ENCODE measurements around the gene CNTNAP2. TPM values are rescaled to one million over a fixed set of nuclear protein-coding genes. Genes with fewer than 3 reads are reported as not detected.

CNTNAP2 gene
- total and polyA plus RNA-seq, 2 of the 13 experiments (the other 11 are each of a cell fraction or from before 2014, with no cell fraction given), result 0.40 to 0.42 TPM

- peak; percentile 90 for ATAC-seq
- Histone ChIP-seq H3K27me3 (ENCODE audit: control insufficient read depth in 1 of 2, insufficient read depth in 2 of 2, low read length in 2 of 2) (no peaks in the 10 kb centered on the region), H3K79me2 (ENCODE audit: insufficient read depth, low read length) (no peaks in the 10 kb centered on the region), H3K4me2 (ENCODE audit: low read depth, low read length) (peak overlapping the region; percentile 13; the same call in 1 of the 2 replicates), H3K9me3 (ENCODE audit: low read length) (peaks cover 17% of the 10 kb centered on the region), H4K20me1 (ENCODE audit: insufficient read depth, low read length) (no peaks in the 10 kb centered on the region), H3K4me1 (ENCODE audit: insufficient read depth, low read length) (peaks cover 30% of the 10 kb centered on the region), H3K27ac (ENCODE audit: extremely low read length, insufficient read depth, low read length) (no peak overlapping the region), H3K36me3 (replicated peaks in 1 of 2; ENCODE audit: control insufficient read depth in 1 of 2, insufficient read depth in 2 of 2, low read length in 2 of 2) (no peaks in the 10 kb centered on the region), H3K4me3 (replicated peaks in 1 of 3; ENCODE audit: insufficient read depth in 1 of 3, low read depth in 2 of 3, low read length in 3 of 3) (no peak overlapping the region), H2AFZ (ENCODE audit: low read length) (no peak overlapping the region), H3K9ac (ENCODE audit: insufficient read depth, low read depth, low read length) (no peak overlapping the region)
- no TSS peak for BruUV-seq (replicated peaks)
- ChIA-PET CTCF (ENCODE audit: low intra/inter-chr PET ratio, low total read pairs) (no interaction called here), POLR2A (no interaction called here)
- no peak for FAIRE-seq
- in situ Hi-C loops (cut with HindIII; ENCODE audit: extremely low pct_ligation_motif_present, low pct_unique_long_range_greater_than_20kb) (no loop called here), intact Hi-C loops (cut with micrococcal nuclease; ENCODE audit: unreplicated experiment) (no loop called here)
- no peak for DNase-seq (ENCODE audit: low spot score)
- WGBS (ENCODE audit: low lambda C conversion rate), result 23% methylated on average over 5 of the region's 5 CpGs
- TF ChIP-seq, protein P1, sequence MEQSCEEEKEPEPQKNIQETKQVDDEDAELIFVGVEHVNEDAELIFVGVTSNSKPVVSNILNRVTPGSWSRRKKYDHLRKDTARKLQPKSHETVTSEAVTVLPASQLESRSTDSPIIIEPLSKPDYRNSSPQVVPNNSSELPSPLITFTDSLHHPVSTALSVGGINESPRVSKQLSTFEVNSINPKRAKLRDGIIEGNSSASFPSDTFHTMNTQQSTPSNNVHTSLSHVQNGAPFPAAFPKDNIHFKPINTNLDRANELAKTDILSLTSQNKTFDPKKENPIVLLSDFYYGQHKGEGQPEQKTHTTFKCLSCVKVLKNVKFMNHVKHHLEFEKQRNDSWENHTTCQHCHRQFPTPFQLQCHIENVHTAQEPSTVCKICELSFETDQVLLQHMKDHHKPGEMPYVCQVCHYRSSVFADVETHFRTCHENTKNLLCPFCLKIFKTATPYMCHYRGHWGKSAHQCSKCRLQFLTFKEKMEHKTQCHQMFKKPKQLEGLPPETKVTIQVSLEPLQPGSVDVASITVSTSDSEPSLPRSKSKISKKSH (CRISPR knock-in tag; IDR thresholded peaks at IDR 0.05; ENCODE audit: borderline replicate concordance), result no peak
- no peak for TF ChIP-seq FOXK1 (CRISPR knock-in tag; IDR thresholded peaks at IDR 0.05; ENCODE audit: borderline replicate concordance, low read depth)
- TF ChIP-seq ZNF124 (CRISPR knock-in tag; IDR thresholded peaks at IDR 0.05), result no peak
- no peak for TF ChIP-seq EP300 (IDR thresholded peaks at IDR 0.05; ENCODE audit: low read depth in 2 of 2, low read length in 2 of 2)
- TF ChIP-seq EP300 (CRISPR knock-in tag; IDR thresholded peaks at IDR 0.05; ENCODE audit: borderline replicate concordance), result no peak
- TF ChIP-seq ARNT2 (CRISPR knock-in tag; IDR thresholded peaks at IDR 0.05; ENCODE audit: low read depth), result no peak
- TF ChIP-seq JUND (CRISPR knock-in tag; IDR thresholded peaks at IDR 0.05), result no peak
- no peak for TF ChIP-seq ZNF33A (CRISPR knock-in tag; IDR thresholded peaks at IDR 0.05; ENCODE audit: borderline replicate concordance)
- TF ChIP-seq HNF4G (IDR thresholded peaks at IDR 0.05; ENCODE audit: borderline replicate concordance, low read depth, low read length), result peak; percentile 67; the same call in 1 of the 2 replicates
- 0 out of 2 replicates have a peak, but pooled peaks have one; percentile 36 for TF ChIP-seq HNF4G (CRISPR knock-in tag; IDR thresholded peaks at IDR 0.05; ENCODE audit: borderline replicate concordance, low read depth)
- TF ChIP-seq CCAR2 (optimal IDR thresholded peaks at IDR 0.05; ENCODE audit: low read depth, low read length), result no peak
- TF ChIP-seq, protein P2, sequence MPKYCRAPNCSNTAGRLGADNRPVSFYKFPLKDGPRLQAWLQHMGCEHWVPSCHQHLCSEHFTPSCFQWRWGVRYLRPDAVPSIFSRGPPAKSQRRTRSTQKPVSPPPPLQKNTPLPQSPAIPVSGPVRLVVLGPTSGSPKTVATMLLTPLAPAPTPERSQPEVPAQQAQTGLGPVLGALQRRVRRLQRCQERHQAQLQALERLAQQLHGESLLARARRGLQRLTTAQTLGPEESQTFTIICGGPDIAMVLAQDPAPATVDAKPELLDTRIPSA (CRISPR knock-in tag; IDR thresholded peaks at IDR 0.05; ENCODE audit: borderline replicate concordance), result no peak
- no peak for TF ChIP-seq ZNF776 (CRISPR knock-in tag; IDR thresholded peaks at IDR 0.05)
- no peak for TF ChIP-seq ATAD3A (CRISPR knock-in tag; IDR thresholded peaks at IDR 0.05)
- TF ChIP-seq CHCHD3 (CRISPR knock-in tag; IDR thresholded peaks at IDR 0.05), result no peak
- TF ChIP-seq MXD4 (CRISPR knock-in tag; IDR thresholded peaks at IDR 0.05), result no peak
- no peak for TF ChIP-seq TSC22D2 (CRISPR knock-in tag; IDR thresholded peaks at IDR 0.05; ENCODE audit: borderline replicate concordance)
- no peak for TF ChIP-seq ZNF737 (CRISPR knock-in tag; IDR thresholded peaks at IDR 0.05; ENCODE audit: borderline replicate concordance)
- TF ChIP-seq NFYB (CRISPR knock-in tag; IDR thresholded peaks at IDR 0.05), result no peak
- no peak for TF ChIP-seq ZNF251 (CRISPR knock-in tag; IDR thresholded peaks at IDR 0.05)
- TF ChIP-seq DPF2 (CRISPR knock-in tag; IDR thresholded peaks at IDR 0.05; ENCODE audit: borderline replicate concordance, low read depth), result no peak
- TF ChIP-seq TRAFD1 (CRISPR knock-in tag; IDR thresholded peaks at IDR 0.05; ENCODE audit: borderline replicate concordance), result no peak
- TF ChIP-seq CHD4 (IDR thresholded peaks at IDR 0.05; ENCODE audit: borderline replicate concordance, low read length), result no peak
- TF ChIP-seq TP53 (CRISPR knock-in tag; conservative IDR thresholded peaks at IDR 0.05), result no peak
Observed at GRCh38 chr7:148328906-148329305, 2212.3 kb downstream of the CNTNAP2 start.
